ENCODE data around the gene ADGRL3.

The ADGRL3 gene

GRCh38 chr4:61675464-61675863 is 475.3 kb downstream of the ADGRL3 start:
- Histone ChIP-seq H3K27me3 (ENCODE audit: low read depth, low read length) (no peaks in the 10 kb centered on the region), H3K9ac (ENCODE audit: low read length) (no peak overlapping the region), H3K4me1 (ENCODE audit: low read length) (no peaks in the 10 kb centered on the region), H3K79me2 (ENCODE audit: low read length) (no peaks in the 10 kb centered on the region), H3K9me3 (ENCODE audit: insufficient read depth, low read length) (0 out of 2 replicates have a peak, but pooled peaks cover 3% of the 10 kb centered on the region), H4K20me1 (ENCODE audit: insufficient read depth, low read length) (no peaks in the 10 kb centered on the region), H3K4me3 (ENCODE audit: low read length) (no peak overlapping the region), H2AFZ (ENCODE audit: low read depth, low read length) (no peak overlapping the region), H3K4me2 (ENCODE audit: low read length) (no peak overlapping the region), H3K27ac (ENCODE audit: low read length) (no peak overlapping the region), H3K36me3 (replicated peaks; ENCODE audit: low read depth, low read length) (no peaks in the 10 kb centered on the region)
- TF ChIP-seq EZH2phosphoT487 (IDR thresholded peaks at IDR 0.05; ENCODE audit: low read depth): no peak
- TF ChIP-seq, protein P1, sequence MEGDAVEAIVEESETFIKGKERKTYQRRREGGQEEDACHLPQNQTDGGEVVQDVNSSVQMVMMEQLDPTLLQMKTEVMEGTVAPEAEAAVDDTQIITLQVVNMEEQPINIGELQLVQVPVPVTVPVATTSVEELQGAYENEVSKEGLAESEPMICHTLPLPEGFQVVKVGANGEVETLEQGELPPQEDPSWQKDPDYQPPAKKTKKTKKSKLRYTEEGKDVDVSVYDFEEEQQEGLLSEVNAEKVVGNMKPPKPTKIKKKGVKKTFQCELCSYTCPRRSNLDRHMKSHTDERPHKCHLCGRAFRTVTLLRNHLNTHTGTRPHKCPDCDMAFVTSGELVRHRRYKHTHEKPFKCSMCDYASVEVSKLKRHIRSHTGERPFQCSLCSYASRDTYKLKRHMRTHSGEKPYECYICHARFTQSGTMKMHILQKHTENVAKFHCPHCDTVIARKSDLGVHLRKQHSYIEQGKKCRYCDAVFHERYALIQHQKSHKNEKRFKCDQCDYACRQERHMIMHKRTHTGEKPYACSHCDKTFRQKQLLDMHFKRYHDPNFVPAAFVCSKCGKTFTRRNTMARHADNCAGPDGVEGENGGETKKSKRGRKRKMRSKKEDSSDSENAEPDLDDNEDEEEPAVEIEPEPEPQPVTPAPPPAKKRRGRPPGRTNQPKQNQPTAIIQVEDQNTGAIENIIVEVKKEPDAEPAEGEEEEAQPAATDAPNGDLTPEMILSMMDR (IDR thresholded peaks at IDR 0.05; ENCODE audit: low read depth, low read length): no peak

GRCh38 chr4:61678297-61678696 is 478.2 kb downstream of the ADGRL3 start:
- Histone ChIP-seq H3K27ac (ENCODE audit: low read length) (no peak overlapping the region), H3K9ac (ENCODE audit: low read length) (no peak overlapping the region), H3K79me2 (ENCODE audit: low read length) (no peaks in the 10 kb centered on the region), H2AFZ (ENCODE audit: low read depth, low read length) (no peak overlapping the region), H3K4me2 (ENCODE audit: low read length) (no peak overlapping the region), H3K27me3 (ENCODE audit: low read depth, low read length) (no peaks in the 10 kb centered on the region), H3K4me1 (ENCODE audit: low read length) (no peaks in the 10 kb centered on the region), H3K36me3 (replicated peaks; ENCODE audit: low read depth, low read length) (no peaks in the 10 kb centered on the region), H3K4me3 (ENCODE audit: low read length) (no peak overlapping the region), H4K20me1 (ENCODE audit: insufficient read depth, low read length) (no peaks in the 10 kb centered on the region), H3K9me3 (ENCODE audit: insufficient read depth, low read length) (no peaks in the 10 kb centered on the region)
- TF ChIP-seq EZH2phosphoT487 (IDR thresholded peaks at IDR 0.05; ENCODE audit: low read depth): no peak
- TF ChIP-seq, protein P1 (IDR thresholded peaks at IDR 0.05; ENCODE audit: low read depth, low read length): no peak

DNA sequence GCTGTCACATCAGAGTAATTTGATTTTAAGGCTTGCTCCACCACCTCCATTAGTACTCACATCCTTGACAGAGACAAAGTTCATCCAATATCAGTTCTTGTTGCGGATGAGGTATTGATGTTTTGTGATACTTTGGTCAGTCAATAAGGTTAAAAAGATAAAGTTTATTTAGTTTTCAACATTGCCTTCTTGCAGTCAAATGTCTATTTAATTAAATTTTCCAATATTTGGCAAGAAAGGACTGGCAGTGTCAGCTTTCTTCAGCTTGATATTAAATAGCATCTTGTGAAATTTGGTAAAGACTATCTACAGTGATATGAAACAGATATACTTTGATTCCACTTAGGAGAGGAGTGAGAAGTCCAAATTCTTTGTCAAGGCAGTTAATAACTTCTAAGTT is 493.4 kb downstream of the ADGRL3 start:
- no peaks in the 10 kb centered on the region for H3K9me3 ChIP-seq (ENCODE audit: insufficient read depth, low read length)
- no peak overlapping the region for H3K4me2 ChIP-seq (ENCODE audit: low read length)
- H3K4me3 ChIP-seq (ENCODE audit: low read length): no peak overlapping the region
- H2AFZ ChIP-seq (ENCODE audit: low read depth, low read length): no peak overlapping the region
- H3K9ac ChIP-seq (ENCODE audit: low read length): no peak overlapping the region
- no peak overlapping the region for H3K27ac ChIP-seq (ENCODE audit: low read length)
- H3K27me3 ChIP-seq (ENCODE audit: low read depth, low read length): no peaks in the 10 kb centered on the region
- no peaks in the 10 kb centered on the region for H3K36me3 ChIP-seq (replicated peaks; ENCODE audit: low read depth, low read length)
- TF ChIP-seq EZH2phosphoT487 (IDR thresholded peaks at IDR 0.05; ENCODE audit: low read depth): no peak
- TF ChIP-seq, protein P1 (IDR thresholded peaks at IDR 0.05; ENCODE audit: low read depth, low read length): no peak
- H4K20me1 ChIP-seq (ENCODE audit: insufficient read depth, low read length): no peaks in the 10 kb centered on the region
- H3K79me2 ChIP-seq (ENCODE audit: low read length): no peaks in the 10 kb centered on the region
- H3K4me1 ChIP-seq (ENCODE audit: low read length): no peaks in the 10 kb centered on the region

- Histone ChIP-seq H3K4me3 (ENCODE audit: low read length) (no peak overlapping the region), H3K9me3 (ENCODE audit: insufficient read depth, low read length) (no peaks in the 10 kb centered on the region), H4K20me1 (ENCODE audit: insufficient read depth, low read length) (no peaks in the 10 kb centered on the region), H3K4me1 (ENCODE audit: low read length) (no peaks in the 10 kb centered on the region), H2AFZ (ENCODE audit: low read depth, low read length) (no peak overlapping the region), H3K36me3 (replicated peaks; ENCODE audit: low read depth, low read length) (no peaks in the 10 kb centered on the region), H3K9ac (ENCODE audit: low read length) (no peak overlapping the region), H3K4me2 (ENCODE audit: low read length) (no peak overlapping the region), H3K27ac (ENCODE audit: low read length) (no peak overlapping the region), H3K27me3 (ENCODE audit: low read depth, low read length) (no peaks in the 10 kb centered on the region), H3K79me2 (ENCODE audit: low read length) (no peaks in the 10 kb centered on the region)
- TF ChIP-seq EZH2phosphoT487 (IDR thresholded peaks at IDR 0.05; ENCODE audit: low read depth): no peak
- TF ChIP-seq, protein P1 (IDR thresholded peaks at IDR 0.05; ENCODE audit: low read depth, low read length): no peak
Observed at GRCh38 chr4:61714387-61714911, 514.3 kb downstream of the ADGRL3 start.

Measured in OCI-LY3 (cell line).